GM18870 (cell line): Measurements from ENCODE around the gene TTL.
"Not testable (repeated sequence)": the region's sequence is repeated elsewhere in the genome, so short reads cannot be mapped to it uniquely, and the experiment has no call there.

Experiments
- ATAC-seq: cut with Tn5 transposase; IDR thresholded peaks from one replicate; pipeline ENCODE4 v1.9.1; 2021; ENCODE audit warnings: moderate library complexity; ENCODE audit not compliant: unreplicated experiment

Gene TTL

GRCh38 chr2:112474844-112475486, 7.0 kb upstream of the TTL start:
- no peak for ATAC-seq

GRCh38 chr2:112476434-112476833, 5.5 kb upstream of the TTL start:
- no peak for ATAC-seq

GRCh38 chr2:112480530-112481049, 1.4 kb upstream of the TTL start:
- no peak for ATAC-seq

- peak; percentile 67 for ATAC-seq
Measured at GRCh38 chr2:112481050-112481527, 867 bp upstream of the TTL start.

GRCh38 chr2:112482309-112483041, 519 bp downstream of the TTL start:
- peak; percentile 19 for ATAC-seq

GRCh38 chr2:112483042-112483473, 1.1 kb downstream of the TTL start:
- no peak for ATAC-seq

- no peak for ATAC-seq
Measured at GRCh38 chr2:112483831-112484230, 1.9 kb downstream of the TTL start.

GRCh38 chr2:112485849-112486248, 3.9 kb downstream of the TTL start:
- no peak for ATAC-seq

GRCh38 chr2:112486895-112487294, 4.9 kb downstream of the TTL start:
- no peak for ATAC-seq

- no peak for ATAC-seq
Measured at GRCh38 chr2:112487444-112487961, 5.5 kb downstream of the TTL start.

GRCh38 chr2:112488201-112488600, 6.2 kb downstream of the TTL start:
- no peak for ATAC-seq

GRCh38 chr2:112491946-112492345, 10.0 kb downstream of the TTL start:
- ATAC-seq: no peak

GRCh38 chr2:112493048-112493447, 11.1 kb downstream of the TTL start:
- no peak for ATAC-seq

GRCh38 chr2:112493858-112494648, 12.1 kb downstream of the TTL start:
- ATAC-seq: no peak

- ATAC-seq: no peak
Measured at GRCh38 chr2:112494828-112495227, 12.9 kb downstream of the TTL start.

GRCh38 chr2:112495878-112496277, 13.9 kb downstream of the TTL start:
- ATAC-seq: not testable (repeated sequence)

GRCh38 chr2:112500850-112501484, 19.0 kb downstream of the TTL start:
- ATAC-seq: not testable (repeated sequence)

- ATAC-seq: not testable (repeated sequence)
Measured at GRCh38 chr2:112509239-112509998, 27.5 kb downstream of the TTL start.

- ATAC-seq: no peak
Measured at GRCh38 chr2:112516801-112517200, 34.8 kb downstream of the TTL start.

GRCh38 chr2:112518807-112519206, 36.9 kb downstream of the TTL start:
- ATAC-seq: no peak
